GM19463 (cell line): ENCODE measurements around the gene P2RX6.
A peak's percentile ranks its signal among the peaks of the same experiment; 100 is the strongest.
"Not testable (repeated sequence)": the region's sequence is repeated elsewhere in the genome, so short reads cannot be mapped to it uniquely, and the experiment has no call there.

Experiments used
- ATAC-seq: cut with Tn5 transposase; IDR thresholded peaks from one replicate; pipeline ENCODE4 v1.9.1; 2021; ENCODE audit warnings: mild to moderate bottlenecking, moderate library complexity; ENCODE audit not compliant: unreplicated experiment

Gene P2RX6

GRCh38 chr22:21030621-21031544 lies 15.9 kb downstream of the P2RX6 start:
- ATAC-seq = no peak

- no peak for ATAC-seq
These were observed 16.6 kb downstream of the P2RX6 start for GRCh38 chr22:21031545-21032036.

GRCh38 chr22:21032037-21032867 lies 17.3 kb downstream of the P2RX6 start, which contains the start of gene SLC7A4:
TSS of gene SLC7A4 (minus strand) at chr22:21032561. CDS start at chr22:21031812, 749 bp downstream.
- ATAC-seq = no peak

GRCh38 chr22:21032868-21033688 lies 18.1 kb downstream of the P2RX6 start:
- ATAC-seq = no peak

GRCh38 chr22:21033895-21034294 lies 18.9 kb downstream of the P2RX6 start:
- no peak for ATAC-seq

GRCh38 chr22:21034989-21035388 lies 20.0 kb downstream of the P2RX6 start:
- ATAC-seq = no peak

GRCh38 chr22:21038405-21038804 lies 23.4 kb downstream of the P2RX6 start:
- ATAC-seq = no peak

- not testable (repeated sequence) for ATAC-seq
These were observed 24.2 kb downstream of the P2RX6 start for GRCh38 chr22:21039158-21039557.

- no peak for ATAC-seq
These were observed 27.0 kb downstream of the P2RX6 start for GRCh38 chr22:21041937-21042336.

- ATAC-seq = no peak
These were observed 28.3 kb downstream of the P2RX6 start for GRCh38 chr22:21042978-21043859.

GRCh38 chr22:21043860-21044535 lies 29.0 kb downstream of the P2RX6 start:
- no peak for ATAC-seq

GRCh38 chr22:21044931-21045584 lies 30.1 kb downstream of the P2RX6 start:
- no peak for ATAC-seq

- ATAC-seq = peak; percentile 93
These were observed 30.8 kb downstream of the P2RX6 start, which contains the start of gene LRRC74B for GRCh38 chr22:21045585-21046294. TSS of gene LRRC74B (plus strand) at chr22:21045946. CDS start at chr22:21045987, 41 bp downstream.

GRCh38 chr22:21047035-21047661 lies 32.2 kb downstream of the P2RX6 start:
- no peak for ATAC-seq

- no peak for ATAC-seq
These were observed 32.8 kb downstream of the P2RX6 start for GRCh38 chr22:21047730-21048129.

- not testable (repeated sequence) for ATAC-seq
These were observed 33.5 kb downstream of the P2RX6 start for GRCh38 chr22:21048448-21048847.

GRCh38 chr22:21048965-21049364 lies 34.0 kb downstream of the P2RX6 start:
- ATAC-seq = not testable (repeated sequence)
